Brain microvascular endothelial cell (primary cell): ENCODE results near the gene ADGRV1.

Experiments used
- DNase-seq: peaks from one replicate; pipeline ENCODE4 v3.0.0-alpha.2; 2020
- H3K27ac ChIP-seq: fragments of 250-450 bp; sonication (Bioruptor Pico); 2 replicates; pipeline ENCODE4 v1.5.1; 2020; ENCODE audit warnings: mild to moderate bottlenecking, moderate library complexity
- H3K27me3 ChIP-seq: fragments of 250-450 bp; sonication (Bioruptor Pico); replicated peaks from 2 replicates; pipeline ENCODE4 v1.5.1; 2020; ENCODE audit warnings: mild to moderate bottlenecking
- H3K36me3 ChIP-seq: fragments of 250-450 bp; sonication (Bioruptor Pico); replicated peaks from 2 replicates; pipeline ENCODE4 v1.5.1; 2020; ENCODE audit warnings: mild to moderate bottlenecking
- H3K4me3 ChIP-seq: 2 replicates; pipeline ENCODE4 v1.5.1; 2011; ENCODE audit warnings: low read depth, mild to moderate bottlenecking, control low read depth, low read length, moderate library complexity
- in situ Hi-C: cut with HindIII; loops from 2 replicates; pipeline ENCODE4 v1.10.0; 2017; ENCODE audit warnings: low sequenced_read_pairs, low pct_ligation_motif_present
- TF ChIP-seq, protein P1 (sequence below): IDR thresholded peaks from 2 replicates; pipeline ENCODE4 v1.5.1; 2011; ENCODE audit warnings: low read depth, mild to moderate bottlenecking, moderate library complexity, low read length, control low read depth, inconsistent platforms; ENCODE audit errors: missing control alignments

ADGRV1 gene

DNA sequence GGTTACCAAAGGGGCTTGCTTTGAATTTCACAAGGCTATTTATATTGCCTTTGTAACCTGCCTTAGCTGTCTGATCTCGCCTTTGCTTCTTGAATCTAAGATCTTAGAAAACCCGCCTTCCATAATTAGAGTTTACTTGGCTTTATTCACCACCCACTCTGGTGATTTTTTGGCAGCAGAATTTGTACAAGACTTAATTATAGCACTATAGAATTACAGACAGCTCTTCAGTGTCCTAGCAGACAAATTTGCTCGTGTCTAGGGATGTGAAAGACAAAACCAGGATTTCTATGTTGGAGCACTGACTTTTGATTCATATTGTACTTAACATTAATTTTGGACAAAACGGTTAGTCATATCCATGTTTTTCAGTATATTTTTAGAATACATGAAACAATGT is 306.6 kb downstream of the ADGRV1 start:
- no peak overlapping the region for H3K27ac ChIP-seq
- no peak for DNase-seq

DNA sequence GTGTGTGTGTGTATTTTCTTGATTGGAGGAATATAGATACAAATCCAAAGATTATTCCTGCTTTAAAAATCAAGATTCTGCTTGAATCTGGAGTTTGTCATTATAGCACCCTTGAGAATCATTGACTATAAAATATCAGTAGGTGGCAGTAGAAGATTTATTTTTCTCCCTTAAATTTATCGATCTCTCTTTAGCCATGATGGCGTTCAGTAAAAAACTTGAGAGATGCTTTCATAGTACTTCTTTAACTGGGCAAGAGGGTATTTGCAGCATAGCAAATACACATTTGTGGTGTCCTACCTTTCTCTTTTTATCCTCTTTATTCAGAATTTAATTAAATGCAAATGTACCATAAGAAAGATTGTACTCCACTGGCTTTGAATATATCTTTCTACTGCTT is 307.7 kb downstream of the ADGRV1 start:
- no peak overlapping the region for H3K4me3 ChIP-seq
- in situ Hi-C loops, result no loop called here
- H3K27ac ChIP-seq, result no peak overlapping the region
- H3K36me3 ChIP-seq, result no peaks in the 10 kb centered on the region
- no peak for DNase-seq
- TF ChIP-seq, protein P1, sequence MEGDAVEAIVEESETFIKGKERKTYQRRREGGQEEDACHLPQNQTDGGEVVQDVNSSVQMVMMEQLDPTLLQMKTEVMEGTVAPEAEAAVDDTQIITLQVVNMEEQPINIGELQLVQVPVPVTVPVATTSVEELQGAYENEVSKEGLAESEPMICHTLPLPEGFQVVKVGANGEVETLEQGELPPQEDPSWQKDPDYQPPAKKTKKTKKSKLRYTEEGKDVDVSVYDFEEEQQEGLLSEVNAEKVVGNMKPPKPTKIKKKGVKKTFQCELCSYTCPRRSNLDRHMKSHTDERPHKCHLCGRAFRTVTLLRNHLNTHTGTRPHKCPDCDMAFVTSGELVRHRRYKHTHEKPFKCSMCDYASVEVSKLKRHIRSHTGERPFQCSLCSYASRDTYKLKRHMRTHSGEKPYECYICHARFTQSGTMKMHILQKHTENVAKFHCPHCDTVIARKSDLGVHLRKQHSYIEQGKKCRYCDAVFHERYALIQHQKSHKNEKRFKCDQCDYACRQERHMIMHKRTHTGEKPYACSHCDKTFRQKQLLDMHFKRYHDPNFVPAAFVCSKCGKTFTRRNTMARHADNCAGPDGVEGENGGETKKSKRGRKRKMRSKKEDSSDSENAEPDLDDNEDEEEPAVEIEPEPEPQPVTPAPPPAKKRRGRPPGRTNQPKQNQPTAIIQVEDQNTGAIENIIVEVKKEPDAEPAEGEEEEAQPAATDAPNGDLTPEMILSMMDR, result no peak
- H3K27me3 ChIP-seq, result no peaks in the 10 kb centered on the region

More for the DNA sequence above, 306.6 kb downstream of the ADGRV1 start:
- in situ Hi-C loops, result no loop called here
- no peak overlapping the region for H3K4me3 ChIP-seq
- H3K36me3 ChIP-seq, result no peaks in the 10 kb centered on the region
- H3K27me3 ChIP-seq, result no peaks in the 10 kb centered on the region
- TF ChIP-seq, protein P1, result no peak

DNA sequence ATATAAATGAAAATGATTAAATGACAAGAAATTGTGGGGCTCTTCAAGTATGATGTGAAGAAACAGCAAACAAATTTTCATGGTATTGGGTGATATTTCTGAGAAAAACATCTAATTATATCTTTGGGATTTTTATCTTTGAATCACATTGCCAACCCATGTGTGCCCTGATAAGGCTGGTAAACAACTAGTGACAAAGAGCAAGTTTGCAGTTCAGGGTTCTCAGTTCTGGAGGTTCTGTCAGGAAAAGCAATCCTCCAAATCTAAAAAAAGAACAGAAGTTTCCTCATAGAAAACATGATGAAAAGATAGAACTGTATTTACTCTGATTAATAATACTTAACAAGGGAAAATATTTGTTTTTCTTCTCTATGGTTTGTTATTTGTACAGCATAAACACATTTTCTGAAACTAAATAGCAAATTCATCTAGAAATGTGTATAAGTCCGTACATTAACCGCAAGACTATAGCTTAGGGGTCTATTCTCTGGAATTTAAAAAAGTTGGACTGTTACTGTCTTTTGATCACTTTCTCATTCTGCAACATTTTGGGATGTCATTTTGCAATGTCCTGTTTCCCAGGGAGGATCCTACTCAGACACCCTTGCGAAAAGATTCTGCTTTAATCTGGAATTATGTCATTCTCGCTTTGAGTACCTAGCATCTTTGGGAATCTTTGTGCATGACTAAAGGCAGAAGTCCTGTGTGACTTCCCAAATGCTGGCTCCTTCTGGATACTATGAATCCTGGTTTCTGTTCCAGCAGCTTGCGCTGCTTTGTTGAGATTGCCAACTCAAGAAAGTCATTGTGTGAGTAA is 308.5 kb downstream of the ADGRV1 start:
- Histone ChIP-seq H3K36me3 (no peaks in the 10 kb centered on the region), H3K4me3 (no peak overlapping the region), H3K27me3 (no peaks in the 10 kb centered on the region), H3K27ac (no peak overlapping the region)
- TF ChIP-seq, protein P1, result no peak
- in situ Hi-C loops, result no loop called here
- no peak for DNase-seq

DNA sequence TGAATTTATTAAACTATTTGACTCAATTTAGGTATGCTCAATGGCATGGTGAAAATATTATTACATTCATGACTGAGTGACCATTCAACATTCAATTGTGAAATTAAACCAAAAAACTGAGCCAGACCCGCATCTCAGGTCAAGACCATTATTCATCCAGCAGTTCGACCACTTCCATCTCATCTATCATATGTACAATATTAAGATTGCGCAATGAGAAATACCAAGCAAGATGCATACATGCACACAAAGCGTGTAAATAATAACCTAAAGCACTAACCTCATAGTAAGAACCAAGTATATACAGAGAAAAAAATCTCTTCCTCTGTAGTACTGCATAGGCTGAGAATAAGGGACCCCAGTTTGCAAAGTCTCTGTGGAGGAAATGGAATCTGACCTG is 310.2 kb downstream of the ADGRV1 start:
- no peak overlapping the region for H3K4me3 ChIP-seq
- no peaks in the 10 kb centered on the region for H3K36me3 ChIP-seq
- in situ Hi-C loops, result no loop called here
- no peaks in the 10 kb centered on the region for H3K27me3 ChIP-seq
- no peak for DNase-seq
- H3K27ac ChIP-seq, result no peak overlapping the region
- TF ChIP-seq, protein P1, result no peak

DNA sequence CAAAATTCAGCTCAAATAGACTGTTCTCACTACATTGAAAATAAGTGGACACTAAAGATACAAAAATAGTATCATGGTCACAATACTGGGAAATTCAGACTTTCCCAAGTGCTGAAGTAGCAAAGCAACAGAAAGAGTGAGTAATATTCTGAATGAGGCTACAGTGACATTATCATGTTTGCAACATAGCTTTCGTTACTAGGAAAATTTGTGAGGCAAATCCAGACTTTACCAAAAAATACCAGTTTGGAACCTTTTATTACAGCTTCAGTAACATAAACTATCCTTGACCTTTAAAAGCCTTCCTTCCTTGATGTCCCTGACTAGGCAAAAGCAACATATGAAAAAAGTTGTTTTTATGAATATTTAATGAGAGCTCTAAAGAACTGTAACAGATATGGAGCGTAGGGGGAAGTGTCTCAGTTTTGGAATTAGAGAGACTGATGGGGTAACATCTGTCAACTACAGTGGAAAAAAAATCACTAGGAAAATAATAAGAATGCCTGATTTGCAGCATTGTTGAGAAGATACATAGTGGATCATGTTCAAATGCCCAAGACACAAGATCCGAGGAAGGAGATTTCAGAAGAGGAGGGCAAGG is 312.9 kb downstream of the ADGRV1 start:
- DNase-seq, result no peak
- no peak overlapping the region for H3K27ac ChIP-seq
- in situ Hi-C loops, result no loop called here
- H3K27me3 ChIP-seq, result no peaks in the 10 kb centered on the region
- TF ChIP-seq, protein P1, result no peak
- H3K4me3 ChIP-seq, result no peak overlapping the region
- H3K36me3 ChIP-seq, result no peaks in the 10 kb centered on the region
